Fibroblast of lung (primary cell): Measurements from ENCODE around the gene SAMD11. TPM values are rescaled to one million over a fixed set of nuclear protein-coding genes. Genes with fewer than 3 reads are reported as not detected.

ENCODE experiments used
- DNase-seq, 2 donors: peaks; one replicate each; pipeline versions ENCODE4 v3.0.0 to v3.0.0-alpha.2; 2010; ENCODE audit warnings: low read depth in 2 of 2
- H2AFZ ChIP-seq: 2 replicates; pipeline ENCODE4 v1.5.1; 2012; ENCODE audit warnings: low read length, control low read depth, inconsistent platforms
- H3K27ac ChIP-seq: 2 replicates; pipeline ENCODE4 v1.5.1; 2011; ENCODE audit warnings: low read length, control low read depth; ENCODE audit not compliant: insufficient read depth
- H3K27me3 ChIP-seq: 2 replicates; pipeline ENCODE4 v1.5.1; 2011; ENCODE audit warnings: mild to moderate bottlenecking, low read length; ENCODE audit not compliant: control insufficient read depth, insufficient read depth
- H3K36me3 ChIP-seq: 2 replicates; pipeline ENCODE4 v1.5.1; 2011; ENCODE audit warnings: low read length; ENCODE audit not compliant: control insufficient read depth, insufficient read depth
- H3K4me1 ChIP-seq: 2 replicates; pipeline ENCODE4 v1.5.1; 2011; ENCODE audit warnings: low read length; ENCODE audit not compliant: control insufficient read depth, insufficient read depth; ENCODE audit errors: extremely low read depth
- H3K4me2 ChIP-seq: 2 replicates; pipeline ENCODE4 v1.5.1; 2011; ENCODE audit warnings: low read length, control low read depth; ENCODE audit not compliant: insufficient read depth; ENCODE audit errors: extremely low read depth
- H3K4me3 ChIP-seq, 4 experiments: fragments of 200-600 bp in 1 of 4; sonication (generic) in 1 of 4; replicated peaks in 1 of 4; 2 replicates each; pipeline ENCODE4 v1.5.1; 2011 to 2016; ENCODE audit warnings: low read length in 4 of 4, low read depth in 3 of 4, mild to moderate bottlenecking in 3 of 4, control low read depth in 2 of 4, inconsistent platforms in 1 of 4, mixed read lengths in 1 of 4; ENCODE audit not compliant: insufficient read depth in 1 of 4; ENCODE audit errors: control extremely low read depth in 1 of 4
- H3K79me2 ChIP-seq: 2 replicates; pipeline ENCODE4 v1.5.1; 2012; ENCODE audit warnings: mild to moderate bottlenecking, low read length, inconsistent platforms; ENCODE audit not compliant: control insufficient read depth, insufficient read depth
- H3K9ac ChIP-seq: 2 replicates; pipeline ENCODE4 v1.5.1; 2011; ENCODE audit warnings: mild to moderate bottlenecking, low read length, control low read depth; ENCODE audit not compliant: insufficient read depth
- H3K9me3 ChIP-seq: 2 replicates; pipeline ENCODE4 v1.5.1; 2012; ENCODE audit warnings: low read depth, low read length; ENCODE audit not compliant: control insufficient read depth, insufficient read depth
- H4K20me1 ChIP-seq: 2 replicates; pipeline ENCODE4 v1.5.1; 2011; ENCODE audit warnings: low read length; ENCODE audit not compliant: control insufficient read depth, insufficient read depth; ENCODE audit errors: extremely low read depth
- EZH2 ChIP-seq: IDR thresholded peaks from 2 replicates; pipeline ENCODE4 v1.5.1; 2012; ENCODE audit warnings: low read length, control low read depth, mild to moderate bottlenecking; ENCODE audit errors: missing control alignments
- polyA plus RNA-seq, 2 donors: library from polyadenylated mRNA; depleted of rRNA in 1 of 2; stranded (reverse) in 1 of 2; unstranded in 1 of 2; fragments of >200 nt; gene quantifications; 2 replicates each; pipeline ENCODE4 v1.2.1, GENCODE V29; 2011 to 2012; ENCODE audit warnings: missing spikeins in 1 of 2
- total RNA-seq: library from RNA; depleted of rRNA; stranded (reverse); fragments of >200 nt; gene quantifications from 2 replicates; pipeline ENCODE4 v1.2.1, GENCODE V29; 2014
- TF ChIP-seq, protein P1 (sequence below), 2 donors: IDR thresholded peaks in 1 of 2; conservative IDR thresholded peaks in 1 of 2; 1 replicate in 1 of 2; 2 replicates in 1 of 2; pipeline ENCODE4 v1.5.1; 2011 to 2012; ENCODE audit warnings: low read length in 2 of 2, control low read depth in 1 of 2, inconsistent platforms in 1 of 2, low read depth in 1 of 2, mild to moderate bottlenecking in 1 of 2

Gene SAMD11
- total and polyA plus RNA-seq, 2 donors (not counting 1 experiment from before 2014, with no cell fraction given) = 0.40 to 3.8 TPM

DNA sequence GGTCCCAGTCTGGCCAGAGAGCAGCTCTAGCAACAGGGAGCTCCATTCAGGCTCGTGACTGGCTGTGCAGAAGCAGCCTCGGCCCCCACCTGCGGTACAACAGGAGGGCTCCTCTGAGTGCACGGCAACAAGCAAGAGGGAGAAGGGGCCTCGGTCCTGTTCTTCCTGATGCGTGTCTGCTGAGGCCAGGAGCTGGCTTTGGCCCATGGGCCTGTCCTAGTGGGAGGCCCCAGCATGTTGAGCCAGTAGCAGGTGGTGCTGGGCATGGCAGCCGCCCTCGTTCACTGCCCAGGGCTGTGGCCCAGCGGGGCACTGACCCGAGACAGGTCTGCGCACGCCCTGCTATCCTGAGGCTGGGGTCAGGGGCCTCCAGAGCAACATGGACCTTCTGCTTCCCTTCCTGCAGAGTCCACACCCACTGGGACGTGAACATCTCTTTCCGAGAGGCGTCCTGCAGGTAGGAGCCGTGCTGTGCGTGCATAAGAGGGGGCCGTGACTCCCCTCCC, 7.0 kb downstream of the SAMD11 start:
- H4K20me1 ChIP-seq = no peaks in the 10 kb centered on the region
- H3K36me3 ChIP-seq = no peaks in the 10 kb centered on the region
- TF ChIP-seq, protein P1, sequence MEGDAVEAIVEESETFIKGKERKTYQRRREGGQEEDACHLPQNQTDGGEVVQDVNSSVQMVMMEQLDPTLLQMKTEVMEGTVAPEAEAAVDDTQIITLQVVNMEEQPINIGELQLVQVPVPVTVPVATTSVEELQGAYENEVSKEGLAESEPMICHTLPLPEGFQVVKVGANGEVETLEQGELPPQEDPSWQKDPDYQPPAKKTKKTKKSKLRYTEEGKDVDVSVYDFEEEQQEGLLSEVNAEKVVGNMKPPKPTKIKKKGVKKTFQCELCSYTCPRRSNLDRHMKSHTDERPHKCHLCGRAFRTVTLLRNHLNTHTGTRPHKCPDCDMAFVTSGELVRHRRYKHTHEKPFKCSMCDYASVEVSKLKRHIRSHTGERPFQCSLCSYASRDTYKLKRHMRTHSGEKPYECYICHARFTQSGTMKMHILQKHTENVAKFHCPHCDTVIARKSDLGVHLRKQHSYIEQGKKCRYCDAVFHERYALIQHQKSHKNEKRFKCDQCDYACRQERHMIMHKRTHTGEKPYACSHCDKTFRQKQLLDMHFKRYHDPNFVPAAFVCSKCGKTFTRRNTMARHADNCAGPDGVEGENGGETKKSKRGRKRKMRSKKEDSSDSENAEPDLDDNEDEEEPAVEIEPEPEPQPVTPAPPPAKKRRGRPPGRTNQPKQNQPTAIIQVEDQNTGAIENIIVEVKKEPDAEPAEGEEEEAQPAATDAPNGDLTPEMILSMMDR (conservative IDR thresholded peaks at IDR 0.05 in 1 of 2, IDR thresholded peaks at IDR 0.05 in 1 of 2; ENCODE audit: low read depth in 1 of 2, low read length in 2 of 2) = no peak
- TF ChIP-seq EZH2 = no peak
- H3K4me1 ChIP-seq = no peaks in the 10 kb centered on the region
- H3K4me2 ChIP-seq = no peak overlapping the region
- no peaks in the 10 kb centered on the region for H3K79me2 ChIP-seq
- H3K27me3 ChIP-seq = peaks cover 22% of the 10 kb centered on the region
- DNase-seq = no peak
- H2AFZ ChIP-seq = no peak overlapping the region
- H3K9ac ChIP-seq = no peak overlapping the region
- H3K27ac ChIP-seq = no peak overlapping the region
- H3K9me3 ChIP-seq = no peaks in the 10 kb centered on the region
- H3K4me3 ChIP-seq = no peak overlapping the region

DNA sequence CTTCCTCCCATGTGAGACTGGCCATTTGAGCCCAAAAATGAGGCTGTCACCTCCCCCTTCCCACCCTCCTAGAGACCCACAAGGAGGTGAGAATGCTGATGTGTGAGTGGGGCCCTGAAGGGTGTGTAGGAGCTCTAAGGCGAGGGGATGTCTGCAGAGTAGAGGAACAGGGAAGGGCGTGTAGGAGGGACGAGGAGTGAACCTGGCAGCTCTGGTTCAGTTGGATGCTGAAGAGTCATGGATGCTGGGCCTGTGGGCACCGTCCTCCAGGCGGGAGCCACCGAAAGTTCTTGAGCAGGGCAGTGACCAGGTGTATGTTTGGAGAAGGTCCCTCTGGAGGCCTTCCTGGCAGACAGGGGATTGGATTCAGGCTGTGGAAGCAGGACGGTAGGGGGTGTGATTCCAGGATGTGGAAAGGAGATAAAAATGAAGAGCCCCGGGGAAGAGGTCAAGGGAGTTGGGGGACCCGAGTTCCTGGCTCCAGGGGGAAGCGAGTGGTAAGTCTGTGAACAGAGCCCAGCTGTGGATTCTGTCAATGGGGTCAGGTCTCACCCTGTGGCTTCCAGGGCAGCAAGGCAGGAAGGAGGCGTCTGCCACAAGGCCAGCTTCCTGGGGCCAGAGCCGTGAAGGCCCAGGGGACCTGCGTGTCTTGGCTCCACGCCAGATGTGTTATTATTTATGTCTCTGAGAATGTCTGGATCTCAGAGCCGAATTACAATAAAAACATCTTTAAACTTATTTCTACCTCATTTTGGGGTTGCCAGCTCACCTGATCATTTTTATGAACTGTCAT, 7.9 kb downstream of the SAMD11 start:
- peaks cover 13% of the 10 kb centered on the region for H3K27me3 ChIP-seq
- TF ChIP-seq EZH2 = no peak
- TF ChIP-seq, protein P1 (conservative IDR thresholded peaks at IDR 0.05 in 1 of 2, IDR thresholded peaks at IDR 0.05 in 1 of 2; ENCODE audit: low read depth in 1 of 2, low read length in 2 of 2) = no peak
- no peaks in the 10 kb centered on the region for H3K4me1 ChIP-seq

DNA sequence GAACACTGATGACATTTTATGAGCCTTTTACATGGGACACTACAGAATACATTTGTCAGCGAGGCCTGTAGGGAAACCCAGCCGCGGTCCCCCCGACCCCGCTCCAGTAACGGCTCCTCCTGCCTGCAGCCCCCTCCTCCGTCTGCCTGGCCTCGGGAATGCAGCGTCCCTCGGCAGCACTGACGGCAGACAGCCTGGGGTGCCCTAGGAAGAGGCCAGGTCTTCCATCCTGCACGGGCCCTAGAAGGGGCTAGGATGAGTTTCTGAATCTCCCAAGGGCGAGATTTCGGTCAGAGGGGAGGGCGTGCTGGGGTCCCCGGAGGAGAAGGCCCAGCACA, 8.4 kb downstream of the SAMD11 start:
- TF ChIP-seq, protein P1 (conservative IDR thresholded peaks at IDR 0.05 in 1 of 2, IDR thresholded peaks at IDR 0.05 in 1 of 2; ENCODE audit: low read depth in 1 of 2, low read length in 2 of 2) = no peak
- no peak for TF ChIP-seq EZH2
- Histone ChIP-seq H3K4me3 (no peak overlapping the region), H3K79me2 (no peaks in the 10 kb centered on the region), H4K20me1 (no peaks in the 10 kb centered on the region), H3K9me3 (no peaks in the 10 kb centered on the region), H3K27me3 (peaks cover 12% of the 10 kb centered on the region), H2AFZ (no peak overlapping the region), H3K27ac (no peak overlapping the region), H3K4me2 (no peak overlapping the region), H3K4me1 (no peaks in the 10 kb centered on the region), H3K36me3 (no peaks in the 10 kb centered on the region), H3K9ac (no peak overlapping the region)
- no peak for DNase-seq

More for the DNA sequence above, 7.9 kb downstream of the SAMD11 start:
- H4K20me1 ChIP-seq = no peaks in the 10 kb centered on the region
- H3K9me3 ChIP-seq = no peaks in the 10 kb centered on the region
- H3K36me3 ChIP-seq = no peaks in the 10 kb centered on the region
- H3K4me3 ChIP-seq = no peak overlapping the region
- H3K27ac ChIP-seq = no peak overlapping the region
- no peak overlapping the region for H2AFZ ChIP-seq
- H3K79me2 ChIP-seq = no peaks in the 10 kb centered on the region
- no peak overlapping the region for H3K4me2 ChIP-seq
- no peak for DNase-seq
- no peak overlapping the region for H3K9ac ChIP-seq
